HG03378 (cell line): ENCODE results near the gene ANKRD22.
"Not testable (repeated sequence)": the region's sequence is repeated elsewhere in the genome, so short reads cannot be mapped to it uniquely, and the experiment has no call there.

Source experiments
- ATAC-seq: cut with Tn5 transposase; IDR thresholded peaks from one replicate; pipeline ENCODE4 v1.9.1; 2021; ENCODE audit warnings: mild to moderate bottlenecking, moderate library complexity; ENCODE audit not compliant: unreplicated experiment

ANKRD22 gene

DNA sequence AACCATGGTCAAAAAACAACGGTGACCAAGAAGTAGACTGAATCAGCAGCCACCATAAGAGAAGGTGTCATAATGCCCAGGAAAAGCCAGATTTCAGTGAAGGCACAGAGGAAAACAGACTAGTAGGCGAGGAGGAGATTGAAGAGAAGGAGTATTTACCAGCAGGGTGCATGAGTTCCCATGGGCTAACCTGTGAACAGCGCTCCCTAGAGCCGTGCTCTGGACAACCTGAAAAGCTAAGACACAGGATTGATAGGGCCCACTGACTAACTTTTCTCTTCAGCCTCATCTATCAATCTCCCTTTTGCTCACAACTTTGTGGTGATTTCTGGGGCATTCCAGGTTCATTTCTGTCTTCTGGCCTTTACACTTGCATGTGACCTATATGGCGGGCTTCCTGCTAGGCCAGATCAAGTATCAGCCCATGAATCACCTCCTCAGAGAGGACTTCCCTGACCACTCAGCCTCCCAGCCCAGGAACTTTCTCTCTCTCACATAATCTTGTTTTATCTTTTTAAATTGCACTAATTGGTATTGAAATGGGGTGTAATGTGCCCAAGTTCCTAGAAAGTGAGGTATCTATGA lies 12.8 kb downstream of the ANKRD22 start:
- no peak for ATAC-seq

- ATAC-seq, result not testable (repeated sequence)
Observed at GRCh38 chr10:88837632-88838031, 14.0 kb downstream of the ANKRD22 start.

DNA sequence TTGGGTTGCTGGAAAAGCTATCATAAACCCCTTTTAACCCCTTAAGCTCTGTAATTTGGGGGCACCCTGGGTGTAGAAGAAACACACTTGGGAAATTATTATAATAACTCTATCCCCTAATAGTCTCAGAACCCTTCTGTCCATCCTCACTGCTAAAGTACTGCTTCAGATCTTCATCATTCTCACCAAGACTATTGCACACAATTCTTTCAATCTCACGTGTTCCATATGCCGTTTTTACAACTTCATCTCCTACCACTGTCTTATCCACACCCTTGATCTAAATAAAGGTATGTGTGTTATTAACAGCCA lies 15.8 kb downstream of the ANKRD22 start:
- ATAC-seq, result no peak

DNA sequence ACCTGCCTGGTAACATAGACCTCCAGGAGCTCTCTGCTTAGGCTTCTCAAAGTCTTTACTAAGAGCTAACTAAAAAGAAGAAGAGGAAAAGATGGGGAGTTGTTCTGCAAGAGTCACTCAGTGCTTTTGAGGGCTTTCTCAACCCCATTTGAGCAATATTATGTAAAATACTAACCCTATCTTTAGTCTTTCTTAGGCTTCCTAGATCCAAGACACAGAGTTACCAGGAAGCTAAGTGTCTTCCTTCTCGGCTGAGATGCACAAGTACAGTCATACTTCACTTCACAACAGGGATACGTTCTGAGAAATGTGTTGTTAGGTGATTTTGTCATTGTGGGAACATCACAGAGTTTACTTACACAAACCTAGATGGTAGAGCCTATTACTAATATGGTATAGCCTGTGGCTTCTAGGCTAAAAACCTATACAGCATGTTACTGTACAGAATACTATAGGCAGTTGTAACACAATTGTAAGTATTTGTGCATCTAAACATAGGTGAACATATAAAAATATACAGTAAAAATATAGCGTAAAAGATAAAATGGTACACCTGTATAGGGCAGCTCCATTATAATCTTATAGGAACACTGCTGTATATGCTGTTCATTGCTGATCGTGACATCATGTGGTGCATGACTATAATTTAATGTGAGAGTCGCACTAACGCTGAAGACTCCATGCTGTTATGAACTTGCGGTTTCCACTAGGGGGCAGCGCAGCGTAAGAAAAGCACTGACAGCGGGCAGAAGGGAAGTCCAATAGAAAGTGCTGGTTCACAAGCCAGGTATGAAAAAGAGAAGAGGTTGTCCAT lies 16.3 kb downstream of the ANKRD22 start:
- ATAC-seq, result peak; percentile 89

GRCh38 chr10:88833723-88834122 lies 17.9 kb downstream of the ANKRD22 start:
- ATAC-seq, result no peak

DNA sequence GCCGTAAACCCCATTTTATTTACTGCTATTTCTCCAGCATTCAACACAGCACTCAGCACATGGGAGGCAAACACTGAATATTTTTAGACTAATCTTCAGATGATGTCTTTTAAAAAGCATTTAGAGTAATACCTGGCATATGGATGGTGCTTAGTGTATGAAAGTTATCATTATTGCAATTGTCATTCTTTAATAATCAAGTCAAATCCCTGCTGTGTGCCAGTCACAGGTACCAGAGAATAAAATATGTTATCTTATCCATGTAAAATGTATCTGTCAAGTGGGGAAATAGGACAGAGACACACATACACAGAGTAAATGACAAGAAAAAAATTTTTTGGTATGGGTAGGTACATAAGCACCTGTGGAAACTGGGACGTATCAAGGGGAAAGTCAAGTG lies 18.5 kb downstream of the ANKRD22 start:
- no peak for ATAC-seq

- no peak for ATAC-seq
Observed at GRCh38 chr10:88832376-88832775, 19.3 kb downstream of the ANKRD22 start.

DNA sequence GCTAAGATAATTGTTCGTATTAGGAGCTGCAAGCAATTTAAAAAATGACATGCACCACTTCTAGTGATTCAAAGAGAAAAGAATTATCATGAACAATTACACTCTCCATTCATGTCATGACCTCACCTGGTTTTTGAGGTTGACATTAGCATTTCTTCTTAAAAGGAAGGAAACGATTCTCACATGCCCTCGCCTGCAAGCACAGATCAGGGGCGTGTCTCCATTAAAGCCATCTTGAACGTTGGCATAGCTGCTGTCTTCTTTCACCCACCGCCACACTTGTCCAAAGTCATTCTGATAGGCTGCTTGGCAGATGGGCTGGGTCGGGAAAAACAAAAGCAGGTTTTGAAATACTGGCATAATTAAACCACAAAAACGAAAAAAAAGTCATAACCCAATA lies 19.9 kb downstream of the ANKRD22 start:
- no peak for ATAC-seq

GRCh38 chr10:88830643-88831268 lies 20.9 kb downstream of the ANKRD22 start:
- ATAC-seq, result no peak

DNA sequence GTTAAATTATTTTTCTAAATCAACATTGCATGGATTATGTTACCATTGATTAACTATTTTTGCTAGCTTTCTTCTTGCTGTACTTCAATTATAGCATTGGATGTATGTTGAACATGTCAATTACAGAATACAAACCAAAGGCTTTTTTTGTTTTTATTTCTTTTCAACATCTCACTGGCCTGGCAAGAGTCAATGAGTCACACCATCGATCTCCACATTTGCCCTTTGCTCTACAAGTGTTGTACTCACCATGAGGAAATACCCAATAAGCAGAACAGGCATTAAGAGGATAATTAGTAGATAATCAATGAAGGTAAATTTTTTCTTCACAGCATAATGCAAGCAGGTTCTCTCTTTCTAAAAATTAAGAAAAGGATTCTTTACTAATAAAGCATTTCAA lies 23.3 kb downstream of the ANKRD22 start:
- ATAC-seq, result no peak

GRCh38 chr10:88827671-88828070 lies 24.0 kb downstream of the ANKRD22 start:
- ATAC-seq, result no peak

GRCh38 chr10:88826388-88826787 lies 25.3 kb downstream of the ANKRD22 start:
- no peak for ATAC-seq

- no peak for ATAC-seq
Observed at GRCh38 chr10:88820748-88821401, 30.8 kb downstream of the ANKRD22 start.

GRCh38 chr10:88819290-88819689 lies 32.4 kb downstream of the ANKRD22 start:
- no peak for ATAC-seq

DNA sequence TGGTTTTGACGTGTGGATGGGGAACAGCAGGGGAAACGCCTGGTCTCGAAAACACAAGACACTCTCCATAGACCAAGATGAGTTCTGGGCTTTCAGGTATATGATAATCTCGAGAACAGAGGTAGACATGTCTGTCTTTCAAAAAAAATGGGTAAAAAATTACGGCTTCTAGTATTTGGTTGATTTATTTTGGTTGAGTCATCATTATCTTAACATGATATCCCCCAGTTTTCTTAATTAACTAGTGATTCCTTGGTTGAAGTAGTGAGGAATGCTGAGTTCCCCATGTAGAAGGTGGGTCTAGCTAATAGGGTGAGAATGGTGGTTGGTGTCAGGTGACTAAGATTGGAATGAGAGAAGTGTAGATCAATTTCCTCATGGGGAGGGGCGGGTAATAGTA lies 38.4 kb downstream of the ANKRD22 start:
- ATAC-seq, result no peak

DNA sequence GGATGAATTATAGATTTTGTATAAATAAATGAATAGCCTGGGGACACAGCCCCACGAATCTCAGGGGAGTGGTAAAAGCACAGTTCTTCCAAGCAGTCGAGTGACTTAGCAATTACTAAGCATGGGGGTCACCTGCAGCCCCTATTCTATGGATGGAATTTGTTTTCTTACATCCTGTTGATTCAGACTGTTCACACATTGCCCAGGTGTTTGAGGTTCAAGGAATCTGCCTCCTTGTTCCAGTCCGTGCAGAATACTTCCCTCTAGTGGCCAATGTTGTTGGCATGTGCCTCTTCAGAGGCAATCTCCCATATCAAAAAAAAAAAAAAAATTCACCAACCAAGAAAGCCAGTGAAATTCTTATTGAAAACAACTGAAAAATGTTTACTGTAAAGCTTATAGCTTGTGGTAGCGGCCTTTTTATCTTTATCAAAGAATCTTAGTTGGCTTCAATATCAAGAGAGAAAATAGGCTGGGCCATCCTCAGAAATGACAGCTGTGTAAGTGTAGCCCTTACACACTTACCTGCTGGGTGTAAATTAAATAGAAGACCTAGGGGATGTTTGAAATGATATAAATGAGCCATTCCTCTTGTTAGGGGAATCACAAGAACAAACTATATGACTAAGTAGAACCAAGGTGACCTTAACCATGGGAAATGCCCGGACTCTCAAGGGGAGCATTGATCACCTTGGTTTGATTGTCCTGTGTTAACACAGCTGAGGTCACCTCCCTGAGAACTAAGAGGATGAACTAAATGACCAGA lies 41.3 kb downstream of the ANKRD22 start:
- no peak for ATAC-seq

- ATAC-seq, result no peak
Observed at GRCh38 chr10:88809621-88810020, 42.0 kb downstream of the ANKRD22 start.

GRCh38 chr10:88805924-88806323 lies 45.7 kb downstream of the ANKRD22 start:
- ATAC-seq, result no peak

DNA sequence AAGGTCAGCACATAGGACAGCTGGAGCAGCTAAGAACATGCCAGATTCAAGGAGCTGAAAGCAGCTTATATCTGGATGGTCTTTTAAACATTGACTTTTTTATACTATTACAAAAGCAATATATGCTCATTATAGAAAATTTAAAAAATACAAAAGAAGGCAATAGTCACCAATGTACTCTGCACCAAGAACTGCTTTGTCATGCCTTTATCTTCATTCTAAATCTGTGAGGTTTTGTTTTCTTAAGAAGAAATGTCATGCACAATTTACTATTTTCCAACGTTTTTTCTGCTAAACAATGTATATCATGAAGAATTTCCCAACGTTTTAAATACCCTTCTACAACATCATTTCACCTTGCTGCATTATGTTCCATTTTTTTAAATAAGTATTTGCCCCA lies 46.3 kb downstream of the ANKRD22 start:
- no peak for ATAC-seq

DNA sequence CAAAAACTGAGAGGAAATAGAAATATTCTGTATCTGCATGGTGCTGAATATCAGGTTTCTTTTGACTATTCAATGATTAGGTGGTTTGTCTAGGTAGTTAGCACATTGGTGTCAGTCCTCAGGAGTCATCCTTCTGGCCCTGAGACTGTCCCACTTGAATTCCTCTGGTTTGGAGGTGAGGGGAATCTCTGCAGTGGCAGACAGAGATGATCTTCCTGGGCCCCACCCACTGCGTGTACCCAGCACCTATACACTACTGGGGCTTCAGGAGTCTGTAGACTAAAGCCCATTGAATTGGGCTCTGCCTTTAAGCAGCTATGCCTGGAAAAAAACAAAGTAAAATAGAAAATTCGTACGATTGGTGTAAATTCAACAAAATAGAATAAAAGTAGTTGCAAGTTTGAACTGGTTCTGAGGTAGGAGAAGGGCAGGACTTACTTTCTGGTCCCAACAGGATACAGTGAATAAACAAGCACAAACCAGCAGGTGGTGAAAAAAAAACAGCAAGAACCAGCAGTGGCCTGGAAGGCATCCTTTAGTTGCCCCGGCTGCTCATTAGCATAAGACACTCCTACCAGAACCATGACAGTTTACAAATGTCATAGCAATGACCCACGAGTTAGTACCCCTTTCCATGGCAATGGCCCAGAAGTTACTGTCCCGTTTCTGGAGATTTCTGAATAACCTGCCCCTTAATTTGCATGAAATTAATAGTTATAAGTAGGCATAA lies 47.4 kb downstream of the ANKRD22 start:
- no peak for ATAC-seq
